HG02885 (cell line): ENCODE results near the gene HOXC12.

Experiments
- ATAC-seq: cut with Tn5 transposase; IDR thresholded peaks from one replicate; pipeline ENCODE4 v1.9.1; 2021; ENCODE audit warnings: mild to moderate bottlenecking; ENCODE audit not compliant: unreplicated experiment, poor library complexity

Gene HOXC12

DNA sequence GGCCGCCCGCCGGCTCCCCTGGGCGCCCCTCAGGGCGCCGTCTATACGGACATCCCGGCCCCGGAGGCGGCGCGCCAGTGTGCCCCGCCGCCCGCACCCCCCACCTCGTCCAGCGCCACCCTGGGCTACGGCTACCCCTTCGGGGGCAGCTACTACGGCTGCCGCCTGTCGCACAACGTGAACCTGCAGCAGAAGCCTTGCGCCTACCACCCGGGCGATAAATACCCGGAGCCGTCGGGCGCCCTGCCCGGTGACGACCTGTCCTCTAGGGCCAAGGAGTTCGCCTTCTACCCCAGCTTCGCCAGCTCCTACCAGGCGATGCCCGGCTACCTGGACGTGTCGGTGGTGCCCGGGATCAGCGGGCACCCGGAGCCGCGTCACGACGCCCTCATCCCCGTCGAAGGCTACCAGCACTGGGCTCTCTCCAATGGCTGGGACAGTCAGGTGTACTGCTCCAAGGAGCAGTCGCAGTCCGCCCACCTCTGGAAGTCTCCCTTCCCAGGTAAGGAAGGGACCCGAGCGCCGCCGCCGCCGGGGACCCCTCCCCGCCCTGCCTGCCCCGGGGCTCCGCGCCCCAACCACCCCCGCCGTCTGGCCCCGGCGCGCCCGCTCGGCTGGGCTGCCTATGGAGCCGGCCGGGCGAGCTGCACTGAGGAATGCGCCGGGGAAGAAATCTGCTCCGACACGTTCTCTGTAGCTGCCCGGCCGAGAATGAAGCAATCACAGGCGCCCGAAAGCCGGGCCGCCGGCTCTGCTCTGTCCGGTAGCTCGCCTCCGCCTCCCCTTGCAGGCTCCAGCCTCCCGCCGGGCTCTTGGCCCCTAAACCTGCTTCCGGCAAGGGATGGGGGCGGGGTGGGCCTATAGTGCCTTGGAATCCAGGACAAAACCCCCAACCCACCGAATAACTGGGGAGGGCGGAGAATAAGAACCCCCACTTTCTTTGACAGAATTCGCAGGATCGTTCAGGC, 15.3 kb upstream of the HOXC12 start:
- ATAC-seq = no peak

DNA sequence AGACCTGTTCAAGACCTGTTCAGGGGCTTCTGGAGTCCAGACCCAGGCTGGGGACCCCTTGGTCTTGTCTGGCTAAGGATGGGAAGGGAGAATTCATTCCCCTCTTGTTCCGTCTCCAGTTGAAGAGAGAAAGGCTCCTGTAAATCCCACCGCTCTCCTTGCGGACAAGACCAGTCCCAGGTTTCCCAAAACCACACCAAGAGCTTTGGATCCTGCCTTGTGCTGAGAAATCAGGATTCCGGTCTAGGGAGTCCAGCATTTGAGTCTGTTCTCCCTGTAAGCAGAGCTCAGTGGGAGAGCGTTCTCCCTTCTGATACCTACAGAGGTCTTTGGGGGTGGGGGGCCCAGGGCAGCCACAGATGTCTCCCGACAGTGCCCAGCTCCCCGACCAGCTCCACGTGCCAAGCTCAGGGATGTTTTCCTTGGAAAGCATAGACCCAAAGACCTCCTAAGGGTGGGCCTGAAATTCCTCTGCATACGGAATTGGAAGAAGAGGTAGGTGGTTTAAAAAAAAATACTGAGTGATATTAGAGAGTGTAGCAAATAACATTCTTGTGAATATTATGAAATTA, 14.2 kb upstream of the HOXC12 start:
- no peak for ATAC-seq

DNA sequence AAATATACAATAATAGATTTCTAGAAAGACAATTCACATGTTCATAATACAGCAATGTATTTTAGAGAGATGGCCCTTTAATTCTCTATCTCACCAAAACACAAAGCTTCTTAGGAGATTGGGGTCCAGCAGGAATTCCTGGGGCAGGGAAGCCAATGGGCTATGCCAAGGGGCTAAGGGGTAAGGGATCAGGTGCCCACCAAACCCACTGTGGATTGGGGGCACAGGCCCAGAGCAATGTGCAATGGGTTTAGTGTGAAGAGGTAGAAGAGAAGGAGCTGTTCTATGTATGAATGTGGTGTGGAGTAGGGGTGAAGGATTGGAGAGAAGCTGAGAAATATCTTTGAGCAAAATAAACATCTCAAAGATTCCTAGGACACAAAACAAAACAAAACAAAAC, 13.5 kb upstream of the HOXC12 start:
- no peak for ATAC-seq

DNA sequence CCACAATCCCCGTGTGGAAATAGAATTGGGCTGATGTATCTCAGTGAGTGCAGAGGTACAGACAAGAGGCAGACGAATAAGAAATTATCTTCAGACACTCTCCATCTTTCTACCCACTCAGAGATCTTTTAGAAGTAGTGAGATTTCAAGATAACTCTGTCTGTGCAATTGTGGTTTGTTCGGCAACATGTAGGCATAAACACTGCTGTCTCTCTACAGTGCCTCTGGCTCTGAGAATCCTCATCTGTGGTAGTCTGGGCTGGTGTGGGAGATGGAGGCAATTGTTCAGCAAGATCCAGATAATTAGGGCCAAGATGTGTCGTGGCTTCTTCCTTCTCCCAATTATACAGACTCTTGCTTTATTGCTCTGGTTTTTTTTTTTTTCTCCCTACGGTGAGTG, 13.0 kb upstream of the HOXC12 start:
- ATAC-seq = no peak

DNA sequence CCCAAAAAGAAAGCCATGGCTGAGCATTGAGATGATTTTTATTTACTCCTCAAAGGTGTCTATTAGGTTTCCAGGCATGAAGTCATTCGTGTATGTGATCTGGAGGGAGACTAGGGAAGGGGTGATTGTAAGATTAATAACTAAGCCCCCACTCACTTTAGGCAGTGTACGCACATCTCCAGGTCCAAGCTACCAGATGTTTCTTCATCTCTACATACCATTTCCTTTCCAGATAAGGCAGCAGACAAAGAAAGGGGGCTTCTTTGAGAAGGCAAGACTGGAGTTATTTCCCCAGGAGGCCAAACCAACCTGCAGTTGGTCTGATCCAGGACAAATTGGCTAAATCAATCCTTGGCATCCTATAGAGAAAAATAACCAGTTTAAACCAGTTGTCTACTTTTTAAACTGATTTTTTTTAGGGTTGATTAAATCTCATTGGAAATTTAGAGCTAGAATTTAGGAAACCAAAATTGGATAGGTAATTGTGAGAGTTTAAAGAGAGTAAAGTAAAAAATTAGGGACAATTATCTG, 12.2 kb upstream of the HOXC12 start:
- no peak for ATAC-seq

DNA sequence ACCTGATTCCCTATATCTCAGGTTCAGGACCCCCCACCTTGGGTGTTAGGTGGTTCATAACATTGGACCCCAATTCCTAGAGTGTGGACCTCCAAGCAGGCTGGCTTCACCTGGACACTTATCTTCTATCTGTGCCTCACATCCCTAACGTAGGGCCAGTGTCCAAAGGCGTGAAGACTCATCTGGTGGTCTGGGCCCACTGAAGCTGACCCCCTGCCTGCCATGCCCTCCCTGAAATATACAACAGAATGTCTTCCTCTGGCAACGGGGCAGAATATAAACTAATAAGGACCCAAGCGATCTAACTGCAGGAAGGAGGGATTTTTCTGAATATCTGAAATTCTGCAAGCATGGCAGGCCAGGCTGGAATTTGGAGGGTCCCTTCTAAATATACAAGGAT, 10.5 kb upstream of the HOXC12 start:
- ATAC-seq = no peak

DNA sequence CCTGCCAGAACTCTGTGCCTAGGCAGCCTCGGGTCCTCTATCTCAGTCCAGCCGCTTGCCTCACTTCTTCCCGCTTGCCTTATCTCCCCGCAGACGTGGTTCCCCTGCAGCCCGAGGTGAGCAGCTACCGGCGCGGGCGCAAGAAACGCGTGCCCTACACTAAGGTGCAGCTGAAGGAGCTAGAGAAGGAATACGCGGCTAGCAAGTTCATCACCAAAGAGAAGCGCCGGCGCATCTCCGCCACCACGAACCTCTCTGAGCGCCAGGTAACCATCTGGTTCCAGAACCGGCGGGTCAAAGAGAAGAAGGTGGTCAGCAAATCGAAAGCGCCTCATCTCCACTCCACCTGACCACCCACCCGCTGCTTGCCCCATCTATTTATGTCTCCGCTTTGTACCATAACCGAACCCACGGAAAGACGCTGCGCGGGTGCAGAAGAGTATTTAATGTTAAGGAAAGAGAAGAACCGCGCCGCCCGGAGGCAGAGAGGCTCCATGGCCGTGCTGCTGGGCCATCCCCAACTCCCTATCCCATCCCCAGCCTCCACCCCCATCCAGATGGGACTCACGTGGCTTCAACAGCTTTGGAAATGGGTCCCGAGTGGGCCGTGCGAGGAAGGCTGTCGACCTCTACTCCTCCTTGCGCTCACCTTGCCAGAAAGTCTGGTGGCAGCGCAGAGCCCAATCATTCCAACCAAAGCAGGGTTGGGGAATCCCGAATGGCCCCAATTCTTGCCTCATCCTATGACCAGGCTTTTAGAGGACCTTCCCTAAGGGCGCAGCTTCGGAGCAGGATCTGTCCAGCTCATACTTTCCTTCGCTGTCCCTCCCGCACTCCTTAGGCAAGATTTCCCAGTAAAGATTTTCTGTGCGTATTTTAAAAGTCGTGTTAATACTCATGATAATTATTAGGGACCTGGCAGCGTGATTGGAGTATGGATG, 9.5 kb upstream of the HOXC12 start:
- no peak for ATAC-seq

DNA sequence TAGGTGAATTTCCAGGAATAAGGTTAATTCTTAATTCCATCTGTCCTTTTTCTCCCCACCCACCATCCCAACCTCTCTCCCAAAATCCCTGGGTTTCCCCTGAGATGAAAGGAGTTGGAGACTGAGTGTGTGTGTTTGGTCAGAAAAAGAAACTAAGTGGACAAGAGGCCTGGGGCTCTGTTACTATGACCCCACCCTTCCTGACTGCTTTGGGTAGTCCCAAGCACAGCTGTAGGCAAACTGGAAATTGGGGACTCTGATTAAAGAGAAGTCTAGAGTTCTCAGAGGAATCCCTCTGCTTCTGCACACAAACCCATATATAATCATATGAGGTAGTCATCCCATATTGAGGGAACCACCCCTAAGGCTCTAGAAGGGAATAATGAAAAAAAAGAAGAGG, 7.0 kb upstream of the HOXC12 start:
- no peak for ATAC-seq

DNA sequence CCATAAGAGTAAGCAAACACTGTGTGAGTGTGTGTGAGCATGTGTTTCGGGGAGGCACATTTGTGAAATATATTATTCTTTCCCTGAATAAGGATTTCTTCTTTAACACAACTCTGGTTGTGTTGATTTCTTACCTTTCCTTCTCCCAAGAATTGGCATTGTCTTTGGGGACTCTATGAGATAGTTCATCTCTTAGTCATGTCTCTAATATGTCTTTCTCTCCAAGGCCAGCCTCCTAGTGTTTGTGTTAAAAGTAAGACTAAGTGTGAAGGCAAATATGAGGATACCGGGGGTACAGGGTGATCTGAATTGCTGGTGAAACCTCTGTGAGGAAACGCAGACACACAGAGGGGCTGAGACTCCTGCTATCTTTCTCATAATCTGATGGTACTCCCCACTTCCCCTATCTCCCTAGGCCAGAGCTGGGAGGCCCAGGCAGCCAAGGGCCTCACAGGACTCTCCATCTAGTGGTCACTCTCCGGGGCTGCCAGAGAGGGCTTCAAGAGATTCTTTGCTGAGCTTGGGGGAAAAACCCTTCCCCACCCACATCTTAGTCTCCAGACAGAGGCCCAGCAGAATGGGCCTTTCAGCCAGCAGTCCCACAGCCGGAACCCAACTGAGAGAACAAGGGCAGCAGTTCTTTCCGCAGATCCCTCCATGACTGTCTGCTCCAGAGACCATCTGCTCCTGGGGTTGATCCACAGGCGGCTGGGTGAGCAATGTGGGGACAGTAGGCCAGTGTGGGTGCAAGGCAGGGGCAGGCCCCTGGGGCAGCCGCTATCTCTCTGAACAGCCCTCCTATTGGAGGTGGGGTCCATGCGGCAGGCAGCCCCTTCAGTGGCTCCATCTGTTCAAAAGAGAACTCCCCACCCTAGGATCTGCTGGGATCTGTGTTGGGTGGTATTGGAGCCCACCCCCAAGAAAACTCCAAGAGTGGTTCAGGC, 5.8 kb upstream of the HOXC12 start:
- no peak for ATAC-seq

DNA sequence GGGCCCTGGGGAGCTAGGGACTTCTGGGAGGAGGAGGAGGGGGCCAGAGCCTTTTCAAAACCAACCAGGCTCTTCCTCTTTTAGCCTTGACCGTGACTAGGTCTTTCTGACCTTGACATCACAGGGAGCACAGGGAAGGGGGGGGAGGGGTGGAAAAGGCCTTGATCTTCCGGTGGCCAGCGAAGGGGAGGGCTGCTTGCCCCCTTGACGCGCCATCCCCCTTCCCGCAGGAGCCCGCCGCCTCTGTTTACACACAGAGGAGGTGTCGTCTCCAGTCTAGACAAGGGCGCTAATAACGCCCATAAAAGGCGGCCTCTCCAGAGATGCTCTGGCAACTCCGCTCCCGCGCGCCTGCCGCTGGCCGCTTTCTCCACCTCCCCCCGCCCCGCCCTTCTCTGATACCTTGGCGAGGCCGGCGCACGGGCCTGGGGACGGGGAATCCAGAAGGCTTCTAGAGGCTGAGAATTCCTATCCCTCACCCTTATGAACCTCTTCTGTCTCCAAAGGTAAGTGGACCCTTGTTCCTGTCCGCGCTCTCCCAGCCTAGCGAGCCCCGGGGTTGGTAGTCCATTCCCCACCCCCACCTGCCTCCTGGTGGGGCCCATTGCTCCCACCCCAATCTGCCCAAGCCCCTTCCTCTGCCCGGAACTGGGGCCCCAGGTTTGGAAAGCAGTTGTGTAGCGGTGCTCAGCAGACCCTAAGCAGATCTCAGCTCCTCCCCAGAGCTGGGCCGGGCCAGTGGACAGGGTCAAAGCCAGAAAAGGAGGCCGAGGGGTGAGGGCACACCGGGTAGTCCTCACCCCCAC, 4.9 kb upstream of the HOXC12 start:
- ATAC-seq = no peak

DNA sequence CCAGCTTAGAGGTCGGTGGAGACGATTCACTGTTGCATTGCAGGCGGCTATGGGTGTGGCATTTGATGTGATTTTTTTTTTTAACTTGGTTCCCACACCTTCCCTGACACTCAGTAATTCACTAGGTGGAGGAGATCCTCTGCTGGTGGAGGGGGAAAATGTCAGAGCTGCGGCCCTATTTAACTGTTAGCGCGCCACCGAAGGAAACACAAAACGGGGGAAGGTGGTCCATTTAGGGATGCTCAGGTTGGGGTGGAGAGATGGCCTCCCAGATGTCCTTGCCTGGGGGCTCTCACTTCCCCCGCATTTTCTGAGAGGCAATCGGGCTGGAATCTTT, 4.3 kb upstream of the HOXC12 start:
- no peak for ATAC-seq

DNA sequence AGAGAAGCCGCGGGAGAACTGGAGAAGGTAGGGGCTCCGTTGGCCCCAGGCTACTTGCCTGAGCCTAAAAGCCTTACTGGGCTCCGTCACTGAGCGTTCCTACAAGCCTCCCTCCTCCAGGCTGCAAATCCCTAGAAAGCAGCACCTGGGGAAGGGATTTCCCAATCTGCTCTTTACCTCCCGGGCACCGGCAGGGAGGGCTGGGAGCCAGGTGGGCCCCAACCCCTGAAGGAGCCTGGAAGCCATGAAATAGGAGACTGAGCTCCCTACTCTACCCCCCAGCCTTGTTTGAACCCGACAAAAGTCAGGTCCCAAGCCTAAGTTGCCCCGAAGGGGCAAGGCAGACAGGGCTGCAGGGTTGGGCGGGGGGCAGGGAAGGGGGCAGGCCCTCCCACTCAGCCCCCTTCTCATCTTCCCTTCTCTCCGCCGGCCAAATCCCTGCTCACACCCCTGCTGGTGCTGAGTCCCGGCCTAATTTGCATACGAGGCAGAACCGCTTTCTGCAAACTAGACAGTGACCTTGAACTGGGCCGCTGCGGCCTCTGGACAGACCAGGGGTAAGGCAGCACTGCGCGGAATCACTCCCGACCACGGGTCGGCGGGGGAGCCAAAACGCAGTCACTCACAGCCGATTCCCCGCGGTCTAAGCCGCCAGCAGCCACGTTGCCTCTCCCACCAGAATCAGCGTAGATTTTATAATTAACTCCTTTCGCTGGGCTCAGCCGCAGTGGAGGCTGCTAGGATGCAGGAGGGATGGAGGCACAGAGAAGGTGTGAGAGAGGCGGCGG, 3.7 kb upstream of the HOXC12 start:
- ATAC-seq = no peak

DNA sequence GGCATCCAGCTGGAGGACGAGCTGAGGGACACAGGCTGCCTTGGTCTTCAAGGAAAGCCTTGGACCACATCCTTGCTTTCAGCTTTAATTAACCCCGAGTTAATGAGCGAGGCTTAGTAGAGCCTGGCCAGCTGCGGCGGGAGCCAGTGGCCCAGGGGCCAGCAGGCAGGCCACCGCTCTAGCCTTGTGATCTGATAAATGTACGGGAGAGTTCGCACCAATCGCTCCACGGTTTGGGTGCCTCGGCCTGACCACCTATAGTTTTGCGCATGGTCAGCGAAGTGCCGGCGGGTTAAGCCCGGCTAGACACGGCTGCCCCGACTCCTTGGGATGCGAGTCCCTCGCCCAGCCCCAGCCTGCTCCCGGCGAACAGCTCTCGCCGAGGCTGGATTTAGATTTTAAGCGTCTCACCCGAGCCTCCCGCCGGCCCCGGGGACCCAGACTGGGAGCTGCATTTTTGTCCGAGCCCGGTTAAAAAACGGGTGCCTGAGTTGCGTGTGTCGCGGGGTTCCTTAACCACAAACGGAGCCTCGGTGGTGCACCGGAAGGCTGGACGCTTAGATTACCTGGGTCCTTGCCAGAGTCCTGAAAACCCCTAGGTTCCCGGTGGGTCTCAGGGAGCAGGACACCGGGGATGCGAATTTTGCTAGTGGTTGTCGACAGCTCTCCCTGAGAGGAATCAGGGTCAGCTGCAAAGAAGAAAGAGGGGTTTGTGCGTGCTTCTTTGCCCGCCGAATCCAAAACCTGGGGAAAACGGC, 2.9 kb upstream of the HOXC12 start:
- no peak for ATAC-seq

DNA sequence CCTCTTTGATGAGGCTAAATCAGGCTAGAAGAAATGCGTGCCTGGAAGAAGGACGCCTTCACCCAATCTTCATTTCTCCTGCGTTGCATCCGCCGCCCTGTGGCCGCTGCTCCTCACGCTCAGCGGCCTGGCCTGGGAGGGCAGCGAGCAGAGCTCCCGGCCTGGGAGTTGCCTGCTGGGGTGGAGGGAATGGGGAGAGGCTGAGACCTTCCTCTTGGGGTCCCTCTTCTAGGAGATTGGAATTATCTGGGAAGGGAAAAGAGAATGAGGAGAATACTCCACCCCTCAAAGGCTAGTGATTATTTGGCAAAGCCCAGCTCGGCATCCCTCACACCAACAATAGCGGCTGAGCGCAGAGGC, 2.4 kb upstream of the HOXC12 start:
- ATAC-seq = no peak

DNA sequence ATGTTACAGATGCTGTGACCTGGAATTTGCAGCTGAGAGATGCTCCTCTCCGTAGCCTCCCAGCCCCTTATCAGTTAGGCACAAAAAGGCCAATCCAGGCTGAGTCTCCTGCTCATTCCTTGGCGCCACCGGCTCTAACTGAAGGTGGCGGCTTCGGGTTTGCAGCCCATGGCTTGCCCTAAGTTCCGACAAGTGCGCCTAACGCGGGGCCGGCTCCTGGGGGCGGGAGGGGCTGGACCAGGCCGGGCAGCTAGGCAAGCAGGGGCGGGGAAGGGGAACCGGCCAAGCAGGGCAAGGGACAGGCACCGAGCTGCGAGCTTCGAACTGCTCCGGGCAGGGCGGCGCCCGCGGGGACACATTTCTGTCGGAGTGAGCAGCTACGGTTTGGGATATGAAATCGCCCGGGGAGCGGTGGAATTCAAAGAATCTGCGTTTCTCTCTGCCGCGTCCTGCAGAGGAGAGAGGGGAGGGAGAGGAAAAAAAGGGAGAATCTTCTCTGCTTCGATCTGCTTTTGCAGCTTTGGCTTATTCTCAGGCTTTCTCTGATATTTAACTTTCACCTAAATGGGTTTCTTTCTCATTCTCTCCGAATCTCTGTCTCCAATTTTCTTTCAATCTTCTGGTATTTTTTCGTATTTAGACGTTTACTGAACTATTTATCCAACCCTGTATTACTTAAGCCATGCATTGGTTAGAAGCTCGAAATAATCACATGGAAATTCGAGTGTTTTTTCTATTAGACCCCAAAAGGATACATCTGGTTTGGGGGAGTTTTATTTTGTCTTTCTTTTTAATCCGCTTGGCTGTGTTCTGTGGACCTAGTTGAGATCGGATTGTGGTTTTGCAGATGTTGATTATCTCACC, 1.6 kb upstream of the HOXC12 start:
- ATAC-seq = no peak

DNA sequence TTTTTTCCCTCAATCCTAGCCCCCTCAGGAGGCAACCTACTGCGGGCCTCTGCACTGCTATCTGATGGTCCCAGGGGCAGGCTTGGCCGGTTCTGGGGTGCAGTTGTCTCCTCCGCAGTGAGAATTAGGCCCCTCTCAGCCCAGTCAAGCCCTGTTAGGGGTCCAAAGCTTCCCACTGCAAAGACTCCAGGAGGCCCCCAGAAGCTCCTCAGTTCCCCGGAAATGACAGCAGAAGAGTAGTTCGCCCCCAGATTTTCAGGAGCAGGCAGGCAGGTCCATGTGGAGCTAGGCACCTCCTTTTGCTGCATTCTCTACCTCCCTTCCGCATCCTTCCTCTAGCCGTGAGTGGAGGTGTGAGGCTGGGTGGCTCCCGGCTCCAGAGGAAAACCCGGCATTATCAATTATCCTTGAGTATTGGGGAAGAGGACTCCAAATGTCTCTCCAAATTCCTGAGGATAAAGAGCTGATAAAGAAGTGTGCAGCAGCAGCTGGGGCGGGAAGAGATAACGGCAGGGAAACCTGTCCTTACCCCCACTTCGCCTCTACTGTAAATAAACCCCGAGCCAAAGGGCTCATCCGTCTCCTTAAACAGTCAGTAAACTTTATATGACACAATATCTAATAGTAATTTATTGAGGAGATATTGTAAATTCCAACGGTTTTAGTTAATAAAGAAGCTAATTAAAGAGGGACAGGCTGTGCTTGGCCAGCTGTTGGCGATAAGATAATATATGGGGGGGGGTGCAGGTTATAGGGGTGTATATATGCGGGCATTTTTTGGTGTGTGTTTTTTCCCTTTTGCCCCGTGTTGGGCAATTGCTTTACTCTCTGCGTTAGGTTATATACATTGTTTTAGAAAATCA, 641 bp upstream of the HOXC12 start:
- ATAC-seq = no peak
